Cerebellar cortex (tissue), 1 donor: ENCODE measurements around the gene TOMM7.
A peak's percentile ranks its signal among the peaks of the same experiment; 100 is the strongest.

Experiments used
- DNase-seq: peaks from one replicate; pipeline ENCODE4 v3.0.0-alpha.2; 2015; ENCODE audit warnings: low spot score

TOMM7 gene

DNA sequence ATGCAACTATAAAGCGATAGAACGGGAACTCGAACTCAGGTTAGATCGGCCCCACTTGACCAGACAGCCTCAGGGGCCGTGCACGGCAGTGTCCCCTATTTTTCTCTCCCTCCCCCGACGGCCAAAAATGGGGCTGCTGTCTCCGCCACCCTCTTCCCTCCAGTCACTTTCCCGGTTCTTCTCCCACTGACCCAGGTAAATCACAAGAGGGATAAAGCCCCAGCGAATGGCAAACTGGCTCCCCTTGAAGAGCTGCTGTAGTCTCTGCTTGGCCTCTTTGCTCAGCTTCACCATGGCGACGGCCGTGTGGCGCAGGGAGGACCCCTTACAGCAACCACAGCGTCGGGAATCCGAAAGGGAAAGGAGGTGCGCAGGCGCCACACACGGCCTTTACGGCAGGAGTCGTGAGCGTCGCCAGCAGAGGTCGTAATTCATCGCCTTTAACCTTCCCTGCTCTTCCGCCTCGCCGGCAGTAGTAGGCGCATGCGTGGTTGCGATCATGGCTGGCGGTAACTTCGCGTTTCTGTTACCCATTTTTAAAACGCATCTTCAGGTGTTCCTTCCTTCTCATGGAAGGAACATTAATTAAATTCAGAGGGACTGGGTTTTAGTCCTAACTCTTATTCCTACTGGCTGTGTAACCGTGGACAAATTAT lies at the start of gene TOMM7:
Gene TOMM7, minus strand, starts transcription at position 364 of the 656 bp plus-strand sequence. Its CDS starts 70 bp downstream, at position 294.
- DNase-seq: peak; percentile 97

DNA sequence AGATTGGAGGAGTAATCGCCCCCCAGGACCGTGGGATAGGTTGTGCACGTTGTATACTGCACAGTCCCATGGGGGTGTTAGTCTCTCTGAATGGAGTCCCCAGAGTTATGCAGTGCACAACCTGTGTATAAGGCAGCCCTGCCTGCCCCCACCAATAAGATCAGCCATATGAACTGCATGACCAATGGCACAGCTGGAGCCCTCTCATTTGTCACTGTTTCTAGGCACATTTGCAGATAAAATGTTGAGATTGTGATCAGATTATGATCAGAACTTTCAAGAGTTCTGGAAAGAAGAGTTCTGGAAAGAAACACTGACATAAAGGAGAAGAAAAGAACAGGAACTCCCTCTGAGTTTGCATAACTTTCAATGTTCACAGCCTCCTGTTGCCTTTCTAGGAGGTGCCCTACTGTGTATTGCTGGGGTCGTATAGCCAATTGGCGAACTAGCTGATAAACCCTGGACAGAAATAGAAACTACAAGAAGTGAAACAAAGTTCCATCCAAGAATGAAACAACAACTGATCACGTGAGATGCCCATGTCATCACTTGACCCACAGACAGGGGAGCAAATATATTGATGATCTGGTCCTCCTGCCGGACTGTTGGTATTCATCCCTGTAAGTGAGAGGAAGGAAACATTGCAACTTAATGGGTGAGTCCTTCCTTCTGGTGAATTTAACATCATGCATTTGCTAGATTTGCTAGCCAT lies 49.6 kb upstream of the TOMM7 start:
- no peak for DNase-seq

DNA sequence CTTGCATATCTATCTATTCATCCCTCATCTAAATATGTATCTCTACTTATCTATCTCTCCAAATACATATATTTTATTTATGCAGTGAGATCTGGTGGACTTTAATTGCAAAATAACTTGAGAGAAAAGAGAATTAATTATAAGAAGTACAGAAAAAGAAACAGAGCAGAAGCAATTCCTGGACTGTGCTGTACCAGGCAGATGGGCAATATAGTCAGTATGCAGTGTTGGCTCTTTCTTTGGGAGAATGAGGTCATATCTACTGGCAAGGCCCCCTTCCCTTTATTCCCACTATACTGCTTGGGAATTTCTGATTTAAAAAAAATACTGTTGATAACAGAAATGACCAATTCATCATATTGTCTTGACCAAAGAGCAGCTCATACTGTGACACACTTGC lies 49.0 kb upstream of the TOMM7 start:
- DNase-seq: no peak

DNA sequence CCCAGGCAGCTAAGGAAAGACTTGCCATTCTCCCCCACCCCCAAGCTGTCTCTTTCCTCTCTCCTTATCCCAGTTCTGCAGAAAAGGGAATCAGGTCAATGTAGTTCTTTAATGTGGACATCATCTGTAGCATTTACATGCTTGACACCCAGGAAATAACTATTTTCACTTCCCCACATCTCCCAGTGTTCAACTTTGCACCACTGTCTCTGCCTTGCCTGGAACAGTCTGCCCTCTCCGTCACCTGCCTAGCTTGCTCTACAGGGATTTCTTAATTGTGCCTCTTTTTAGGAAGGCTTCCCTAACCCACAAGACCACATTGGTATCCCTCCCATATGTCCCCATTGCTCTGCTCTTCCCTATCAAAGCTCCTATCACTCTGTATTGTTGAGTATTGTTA lies 45.9 kb upstream of the TOMM7 start:
- no peak for DNase-seq

DNA sequence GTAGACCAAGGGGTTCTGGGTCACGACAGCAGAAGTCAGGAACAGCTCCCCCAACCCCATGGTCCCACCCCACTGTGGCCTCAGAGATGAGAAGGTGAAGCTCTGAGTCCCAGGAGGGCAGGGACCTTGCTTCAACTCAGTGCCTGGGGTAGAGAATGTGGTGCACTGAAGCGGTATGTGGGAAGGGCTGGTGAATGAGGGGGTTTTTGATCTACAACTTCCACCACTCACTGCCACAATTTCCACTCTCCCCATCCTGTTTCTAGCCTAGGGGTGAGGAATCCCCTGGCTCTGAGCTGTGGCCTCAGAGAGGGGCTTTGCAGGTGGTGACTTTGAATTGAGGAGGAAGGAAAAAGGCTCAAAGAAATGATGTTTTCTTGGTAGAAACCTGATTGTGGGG lies 44.9 kb upstream of the TOMM7 start:
- no peak for DNase-seq

DNA sequence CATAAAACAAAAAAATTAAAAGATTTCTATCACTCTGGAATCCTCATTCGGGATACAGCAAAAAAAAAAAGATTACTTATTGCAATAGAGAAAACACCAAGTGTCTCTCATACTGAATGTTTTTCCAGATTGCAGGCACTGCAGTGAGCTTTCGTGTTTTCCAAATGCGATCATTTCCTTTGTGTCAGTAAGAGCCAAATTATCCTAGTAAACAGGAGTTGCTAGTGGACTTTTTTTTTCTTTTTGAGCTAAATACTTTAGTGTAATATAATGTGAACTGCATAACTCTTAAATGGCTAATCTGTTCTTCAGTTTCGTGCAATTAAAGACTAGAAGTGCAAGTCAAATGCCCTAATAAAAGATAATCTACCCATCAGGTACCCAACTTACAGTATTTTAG lies 44.4 kb upstream of the TOMM7 start:
- no peak for DNase-seq

DNA sequence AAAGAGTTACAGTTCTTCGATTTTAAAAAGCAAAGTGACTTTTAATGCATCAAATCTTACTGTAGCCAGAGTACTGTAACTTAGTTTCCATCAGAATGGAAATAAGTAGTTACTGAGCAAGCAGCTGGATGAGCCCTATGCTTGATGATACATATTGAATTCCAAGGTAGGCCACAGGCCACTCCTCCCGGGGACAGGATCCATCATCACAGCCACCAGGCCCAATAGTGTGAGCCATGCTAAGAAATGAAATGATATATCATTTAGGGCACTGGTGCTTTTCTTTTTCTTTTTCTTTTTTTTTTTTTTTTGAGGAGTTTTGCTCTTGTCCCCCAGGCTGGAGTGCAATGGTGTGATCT lies 42.9 kb upstream of the TOMM7 start:
- DNase-seq: no peak

DNA sequence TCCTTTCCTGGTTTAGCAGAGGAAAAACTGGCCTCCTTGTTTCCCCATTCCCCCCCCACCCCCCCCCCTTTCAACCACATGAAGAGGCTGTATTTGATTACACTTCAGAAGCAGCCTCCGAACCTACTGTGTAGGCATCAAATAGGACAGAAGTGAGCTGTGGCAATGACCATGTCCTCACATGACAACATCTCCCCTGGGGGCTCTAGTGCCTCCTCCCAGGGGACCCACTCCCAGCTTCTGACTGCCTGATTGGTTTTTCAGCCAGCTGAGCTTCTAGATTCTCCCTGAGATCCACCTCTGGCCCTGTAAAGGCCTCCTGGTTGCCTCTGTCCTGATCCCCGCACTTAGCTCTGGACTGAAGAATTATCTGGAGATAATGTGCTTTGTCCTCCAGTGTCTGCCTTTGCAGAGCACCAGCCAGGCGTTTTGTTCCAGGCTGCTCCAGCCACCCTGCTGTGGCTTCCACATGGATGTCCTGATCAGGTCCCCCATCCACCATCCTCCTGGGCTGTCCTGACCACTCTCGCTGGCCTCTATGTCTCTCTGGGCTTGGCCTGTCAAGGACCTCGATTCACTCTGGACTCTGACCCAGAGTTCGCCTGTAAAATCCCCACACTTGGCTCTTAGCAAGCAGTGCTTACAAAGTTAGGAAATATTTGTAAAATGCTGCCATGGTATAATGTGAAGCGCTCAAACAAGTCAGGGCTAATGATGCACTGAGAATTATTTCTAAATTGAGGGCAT lies 42.4 kb upstream of the TOMM7 start:
- no peak for DNase-seq

DNA sequence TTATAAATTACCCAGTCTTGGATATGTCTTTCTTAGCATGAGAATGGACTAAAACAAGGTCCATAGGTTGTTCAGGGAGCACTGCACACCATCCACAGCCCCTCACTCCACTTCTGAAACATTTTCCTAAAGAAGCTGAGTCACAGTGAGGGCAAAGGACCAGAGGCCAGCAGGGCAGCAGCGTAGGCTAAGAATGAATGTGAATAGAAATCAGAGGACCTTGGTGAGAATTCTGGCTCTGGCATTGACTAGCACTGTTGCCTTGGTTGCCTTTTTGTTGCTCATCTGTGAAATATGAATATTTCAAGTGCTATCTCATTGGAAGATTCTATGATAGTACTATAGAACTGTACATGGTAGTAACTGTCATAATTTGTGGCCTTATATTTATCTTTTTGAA lies 41.7 kb upstream of the TOMM7 start:
- DNase-seq: no peak

DNA sequence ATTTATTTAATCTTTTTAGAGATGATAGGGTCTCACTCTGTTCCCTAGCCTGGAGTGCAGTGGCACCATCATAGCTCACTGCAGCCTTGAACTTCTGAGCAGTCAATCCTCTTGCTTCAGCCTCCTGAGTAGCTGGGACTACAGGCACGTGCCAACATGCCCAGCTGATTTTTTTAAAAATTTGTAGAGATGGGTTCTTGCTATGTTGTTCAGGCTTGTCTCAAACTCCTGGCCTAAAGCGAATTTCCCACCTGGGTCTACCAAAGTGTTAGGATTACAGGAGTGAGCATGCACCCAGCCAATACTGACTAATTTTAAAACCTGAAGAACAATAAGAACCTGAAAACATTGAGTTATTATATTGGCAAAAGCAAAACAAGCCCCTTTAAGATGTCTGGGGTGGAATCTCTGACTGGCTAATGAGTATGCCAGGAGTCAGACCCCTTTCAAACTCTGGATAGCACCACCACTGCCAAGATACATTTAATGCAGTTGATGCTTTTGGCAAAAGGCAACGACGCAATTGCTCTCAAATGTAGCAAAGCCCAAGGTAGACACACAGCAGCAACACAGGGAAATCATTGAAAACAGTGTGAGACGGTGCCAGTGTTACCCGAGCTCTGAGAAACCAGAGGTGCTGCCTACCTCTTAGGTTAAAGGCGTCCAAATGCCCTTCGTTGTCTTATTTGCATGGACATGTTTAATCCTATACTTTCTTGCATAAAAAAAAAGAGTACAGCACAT lies 40.7 kb upstream of the TOMM7 start:
- no peak for DNase-seq

DNA sequence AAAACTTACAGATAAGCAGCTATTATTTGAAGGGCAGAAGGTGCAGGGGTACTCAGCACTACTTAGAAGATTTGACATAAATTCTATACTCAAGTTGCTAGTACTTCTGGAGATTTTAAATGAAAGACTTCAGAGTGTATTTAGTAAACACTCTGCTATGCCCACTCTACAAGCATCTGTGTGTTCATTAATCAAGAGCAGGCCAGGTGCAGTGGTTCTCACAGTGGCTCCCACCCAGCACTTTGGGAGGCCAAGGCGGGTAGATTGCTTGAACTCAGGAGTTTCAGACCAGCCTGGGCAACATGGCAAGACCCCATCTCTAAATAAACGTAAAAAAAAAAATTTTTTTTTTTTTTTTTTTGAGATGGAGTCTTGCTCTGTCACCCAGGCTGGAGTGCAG lies 38.9 kb upstream of the TOMM7 start:
- DNase-seq: no peak

DNA sequence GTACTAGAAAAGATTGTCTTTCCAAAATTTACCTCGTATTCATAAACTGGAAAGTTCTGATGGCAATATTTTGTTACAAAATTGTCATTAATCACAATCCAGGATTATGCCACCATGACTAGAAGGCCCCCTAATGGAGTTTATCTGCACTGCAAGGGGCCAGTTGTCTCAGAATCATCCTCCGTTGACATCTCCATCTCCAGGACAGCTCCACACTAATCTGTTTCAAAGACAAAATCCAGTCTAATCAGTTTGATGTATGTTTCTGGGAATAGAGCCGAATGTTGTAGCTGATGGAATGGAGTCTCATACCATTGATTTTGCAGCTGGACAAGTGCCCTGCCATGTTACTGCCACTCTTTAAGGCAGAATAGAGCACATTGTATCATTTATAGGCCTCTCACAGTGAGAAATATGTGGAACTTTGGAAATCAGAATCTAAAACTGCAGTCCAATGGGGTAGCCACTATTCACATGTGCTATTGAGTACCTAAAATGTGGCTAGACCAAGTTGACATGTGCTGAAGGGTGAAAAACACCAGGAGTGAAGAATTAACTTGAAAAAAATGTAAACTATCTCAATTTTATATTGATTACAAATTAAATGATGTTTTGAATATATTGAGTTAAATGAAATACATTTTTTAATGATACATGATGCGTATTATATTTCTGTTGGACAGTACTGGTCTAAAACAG lies 38.3 kb upstream of the TOMM7 start:
- DNase-seq: no peak

DNA sequence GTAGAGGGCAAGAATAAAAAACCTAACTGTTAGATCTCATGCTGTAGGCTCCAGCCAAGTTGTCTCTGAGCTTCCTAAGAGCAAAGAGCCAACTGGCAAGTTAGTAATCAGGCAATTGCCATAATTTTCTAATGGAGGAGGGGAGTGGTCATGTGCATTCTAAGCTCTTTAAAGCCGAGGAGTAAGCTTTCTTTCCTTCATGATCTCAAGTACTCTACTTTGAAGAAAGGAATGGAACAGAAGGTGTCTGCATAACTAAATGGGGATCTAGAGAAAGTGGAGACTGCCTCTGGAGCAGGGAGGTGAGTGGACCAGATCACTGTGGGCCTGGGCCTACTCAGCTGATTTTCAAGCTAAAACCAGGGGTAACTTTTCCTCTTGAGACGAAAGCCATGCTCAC lies 37.7 kb upstream of the TOMM7 start:
- DNase-seq: no peak

DNA sequence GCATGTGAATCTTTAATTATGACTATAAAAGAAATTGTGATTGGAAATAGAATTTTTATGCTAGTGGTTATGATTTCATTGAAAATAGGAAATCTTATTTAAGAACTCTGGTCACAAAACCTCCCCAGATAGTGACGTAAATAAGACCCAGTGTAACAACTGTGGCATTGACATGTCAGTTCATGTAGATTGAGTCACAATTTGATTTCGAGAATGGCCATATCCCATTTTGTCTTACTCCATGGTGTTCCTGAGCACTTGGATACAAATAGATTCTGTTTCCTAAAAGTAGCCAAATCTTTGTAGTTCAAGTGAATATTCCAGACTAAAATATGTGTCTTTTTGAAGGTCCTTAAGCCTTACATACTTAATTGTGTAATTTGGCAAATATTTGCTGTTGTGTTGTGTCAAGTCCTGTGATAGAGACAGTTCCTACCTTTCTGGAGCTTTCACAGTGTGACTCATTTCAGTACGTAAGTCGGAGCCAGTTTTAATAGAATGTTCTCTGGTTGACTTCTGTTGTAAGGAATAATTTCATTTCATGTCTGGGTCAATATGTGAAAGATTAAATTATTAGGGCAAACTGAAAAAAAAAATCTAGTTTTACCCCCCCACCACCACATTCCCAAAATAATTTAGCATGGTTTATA lies 37.1 kb upstream of the TOMM7 start:
- no peak for DNase-seq

DNA sequence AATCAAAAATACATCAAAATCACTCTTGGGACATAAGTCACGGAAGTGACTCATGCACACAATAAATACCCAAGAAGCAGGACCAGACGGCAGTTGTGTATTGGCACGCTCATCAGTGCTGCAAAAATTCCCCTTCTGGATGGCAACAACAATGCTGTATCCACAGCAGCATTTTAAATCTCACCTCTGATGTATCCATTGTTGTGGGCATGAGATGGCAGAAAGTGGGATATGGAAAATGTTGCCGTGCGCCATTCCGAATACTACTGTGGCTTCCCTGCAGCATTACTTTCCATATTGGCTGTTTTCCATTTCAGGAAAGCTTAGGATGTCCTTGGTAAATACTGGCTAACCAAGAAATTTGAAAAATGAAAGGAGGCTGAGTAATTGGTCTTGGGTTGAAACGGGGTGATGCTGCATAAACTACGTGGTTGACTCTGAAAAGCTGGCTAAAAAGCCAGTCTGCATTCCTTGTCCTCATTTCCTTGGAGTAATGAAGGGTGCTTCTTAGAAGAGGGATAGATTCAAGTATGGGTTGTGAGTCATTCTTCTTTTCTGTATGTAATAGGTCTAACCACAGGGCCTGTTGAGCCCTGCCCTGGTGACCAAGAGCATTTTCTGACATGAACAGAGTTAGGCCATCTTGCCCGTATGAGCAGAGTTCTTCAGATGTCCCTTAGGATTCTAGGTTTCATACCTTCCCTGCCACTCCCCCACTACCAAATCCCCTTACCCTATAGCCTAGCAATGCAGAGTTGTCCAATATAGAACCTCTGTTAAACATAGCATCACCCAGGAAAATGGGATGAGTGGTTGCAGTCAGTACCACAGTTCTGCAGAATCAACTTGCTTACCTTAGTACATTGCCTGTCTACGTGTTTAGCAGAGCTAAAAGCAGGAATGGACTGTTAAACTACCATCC lies 36.3 kb upstream of the TOMM7 start:
- no peak for DNase-seq

DNA sequence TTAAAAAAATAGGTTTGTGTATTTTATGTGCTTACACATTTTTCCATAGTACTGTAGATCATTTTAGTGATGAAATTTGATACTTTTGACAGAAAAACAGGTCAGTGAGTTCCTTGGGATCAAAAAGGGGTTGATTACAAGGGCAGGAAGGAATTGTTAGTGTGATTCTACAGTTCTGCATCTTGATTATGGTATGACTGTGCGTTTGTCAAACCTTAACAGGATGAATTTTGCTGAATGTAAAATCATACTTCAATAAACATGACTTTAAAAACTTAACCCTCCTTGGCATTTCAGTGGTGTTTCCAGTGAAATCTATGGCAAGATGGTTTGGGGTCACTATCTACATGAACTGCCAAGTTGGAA lies 35.6 kb upstream of the TOMM7 start:
- DNase-seq: no peak

DNA sequence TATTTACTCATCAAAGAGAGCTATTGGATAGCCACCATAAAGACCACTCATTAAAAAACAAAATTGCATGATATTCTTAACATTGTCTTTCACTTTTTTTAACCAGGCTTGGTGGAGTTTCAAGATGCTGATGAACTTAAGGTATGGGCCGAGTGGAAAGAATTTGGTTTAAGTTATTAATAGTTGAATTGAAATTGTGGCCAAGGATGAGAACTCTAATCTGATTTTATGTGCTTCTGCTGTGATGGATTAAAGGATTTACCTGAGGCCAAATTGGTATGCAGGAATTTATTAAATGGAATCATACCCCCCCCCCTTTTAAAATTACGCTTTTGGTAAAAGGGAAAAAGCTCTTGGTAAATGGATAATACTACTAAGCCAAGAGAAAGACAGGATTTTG lies 33.8 kb upstream of the TOMM7 start:
- no peak for DNase-seq

DNA sequence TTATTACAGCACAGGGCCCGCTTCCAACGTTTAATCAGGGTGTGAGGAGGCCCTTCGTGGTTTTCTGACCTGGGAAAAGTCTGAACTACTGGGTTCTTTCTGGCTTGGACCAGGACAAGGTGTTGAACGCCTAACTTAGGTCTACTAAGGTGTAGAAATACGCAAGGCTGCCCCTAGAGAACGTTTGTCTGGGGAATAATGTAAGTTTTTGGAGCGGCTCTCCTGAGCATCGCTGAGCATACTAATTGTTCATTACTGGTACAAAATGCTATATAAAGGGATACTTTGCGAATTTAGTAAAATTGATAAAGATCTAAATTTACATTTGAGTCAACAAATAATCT lies 32.4 kb upstream of the TOMM7 start:
- DNase-seq: no peak

DNA sequence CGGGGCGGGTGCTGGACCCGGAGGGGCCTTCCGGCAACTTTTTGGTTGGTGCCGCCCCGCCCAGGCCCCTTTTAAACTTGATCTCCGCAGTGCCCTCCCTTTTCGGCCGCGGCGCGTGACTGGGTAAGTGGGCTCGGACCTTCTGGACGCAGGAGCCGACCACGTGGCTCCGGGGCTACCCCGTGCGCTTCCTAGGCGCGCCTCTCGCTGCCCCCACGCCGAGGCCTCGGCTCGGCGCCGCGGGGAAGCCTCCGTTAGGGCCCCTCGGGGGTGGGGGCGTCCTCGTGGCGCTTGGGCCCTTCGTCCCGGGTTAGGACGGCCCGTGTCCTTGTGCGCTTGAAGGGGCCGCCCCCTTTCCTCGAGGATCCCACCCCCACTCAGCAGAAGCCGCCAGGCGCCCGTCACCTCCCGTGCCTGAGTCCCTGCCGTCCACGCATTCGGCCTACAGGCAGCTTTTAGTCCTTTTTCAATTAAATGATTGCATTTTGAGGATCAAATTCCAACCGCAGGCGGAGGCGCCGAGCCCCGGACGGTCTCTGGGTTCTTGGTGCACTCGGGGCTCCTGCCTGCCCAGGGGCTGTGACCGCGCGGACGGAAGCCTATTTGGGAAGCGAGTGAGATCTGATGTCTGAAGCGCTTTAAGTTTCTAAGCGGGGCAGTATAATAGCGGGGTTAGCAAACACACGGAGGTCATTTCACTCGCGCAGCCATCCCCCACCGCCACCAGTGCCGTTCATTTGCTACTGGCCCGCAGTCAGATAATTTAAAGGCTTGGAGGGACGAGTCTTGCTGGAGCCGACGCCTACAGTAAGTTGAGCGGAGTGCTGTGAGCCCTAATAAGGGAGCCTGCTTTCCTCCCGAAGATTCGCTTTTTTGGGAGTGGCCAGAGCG lies 31.8 kb upstream of the TOMM7 start:
- peak; percentile 71 for DNase-seq
